Pancreas (tissue), 10 donors: ENCODE data around the gene GH2. TPM values are rescaled to one million over a fixed set of nuclear protein-coding genes. Genes with fewer than 3 reads are reported as not detected.
"Not testable (repeated sequence)": the region's sequence is repeated elsewhere in the genome, so short reads cannot be mapped to it uniquely, and the experiment has no call there.

Experiments
- ATAC-seq, 4 donors: fragments of 200-7000 bp; cut with Tn5 transposase; one replicate each; pipeline versions ENCODE4 v1.8.0 to v1.9.1; 2020; ENCODE audit warnings: mild to moderate bottlenecking in 4 of 4, moderate library complexity in 4 of 4
- DNase-seq, 6 donors: peaks; one replicate each; pipeline ENCODE4 v3.0.0-alpha.2; 2020
- FAIRE-seq: peaks from 2 replicates; lab custom pipeline; 2012; peaks lifted over from hg19 to GRCh38; lab: Jason Lieb, UNC
- H3K27ac ChIP-seq, 4 donors: fragments of 200-600 bp; sonication (generic); 1 replicate in 3 of 4; 2 replicates in 1 of 4; pipeline versions ENCODE4 v1.5.0 to v1.8.0; 2020
- H3K27me3 ChIP-seq, 4 donors: fragments of 200-600 bp; one replicate each; pipeline ENCODE4 v1.8.0; 2021
- H3K36me3 ChIP-seq, 3 donors: fragments of 200-600 bp; sonication (generic) in 1 of 3; one replicate each; pipeline versions ENCODE4 v1.5.0 to v1.8.0; 2020 to 2021
- H3K4me1 ChIP-seq, 3 donors: fragments of 200-600 bp; one replicate each; pipeline ENCODE4 v1.8.0; 2021
- H3K4me3 ChIP-seq, 4 donors: fragments of 200-600 bp; sonication (generic) in 2 of 4; one replicate each; pipeline versions ENCODE4 v1.5.0 to v1.8.0; 2020 to 2021
- H3K9me3 ChIP-seq, 4 donors: fragments of 200-600 bp; one replicate each; pipeline ENCODE4 v1.8.0; 2021
- WGBS, 2 donors: extraction: QIAGEN DNeasy Blood & Tissue Kit; methylation state at CpG; one replicate each; pipeline ENCODE4 v1.1.7; 2013; 5-methylcytosine and 5-hydroxymethylcytosine counted together
- intact Hi-C, 3 donors: fragments of 100-400 bp; cut with DNase I; formaldehyde crosslinking; loops; one replicate each; pipeline versions ENCODE4 v1.11.1 to v1.14.2; 2022
- polyA plus RNA-seq, 2 donors: library from polyadenylated mRNA; stranded (reverse); fragments of 200-250 nt; gene quantifications; one replicate each; pipeline ENCODE4 v1.2.3, GENCODE V29; 2013
- total RNA-seq, 6 donors: library from RNA; stranded (reverse); fragmentation: NEBNext Ultra II Directional in 4 of 6; extraction: Animal tissue kit (Norgen Biotek cat#: 25700) in 4 of 6; gene quantifications; one replicate each; pipeline versions ENCODE4 v1.2.1 to v1.2.4, GENCODE V29; 2021 to 2023
- TF ChIP-seq, protein P1 (sequence below), 4 donors: fragments of 200-600 bp; sonication (generic) in 3 of 4; IDR thresholded peaks; one replicate each; pipeline versions ENCODE4 v1.5.0 to v1.8.0; 2021; ENCODE audit warnings: antibody characterized with exemption in 4 of 4
- donor health status: healthy with polysubstance abuse.
- donor health status: DM: no; HTN: no; CAD: no; lungs with moderate emphysema.
- donor health status: DM: no; HTN: no; CAD: no.
- donor health status: control.
- donor health status: control.
- donor health status: Bipolar disorder and iron deficiency.
- donor health status: DM: yes; HTN: yes; CAD: no.
- donor health status: DM: no; HTN: no; CAD: no.
- donor health status: DM: no; HTN: no; CAD: no.
- donor health status: DM: yes; HTN: yes; CAD: no.

The GH2 gene
- total and polyA plus RNA-seq, 8 donors, result not detected

DNA sequence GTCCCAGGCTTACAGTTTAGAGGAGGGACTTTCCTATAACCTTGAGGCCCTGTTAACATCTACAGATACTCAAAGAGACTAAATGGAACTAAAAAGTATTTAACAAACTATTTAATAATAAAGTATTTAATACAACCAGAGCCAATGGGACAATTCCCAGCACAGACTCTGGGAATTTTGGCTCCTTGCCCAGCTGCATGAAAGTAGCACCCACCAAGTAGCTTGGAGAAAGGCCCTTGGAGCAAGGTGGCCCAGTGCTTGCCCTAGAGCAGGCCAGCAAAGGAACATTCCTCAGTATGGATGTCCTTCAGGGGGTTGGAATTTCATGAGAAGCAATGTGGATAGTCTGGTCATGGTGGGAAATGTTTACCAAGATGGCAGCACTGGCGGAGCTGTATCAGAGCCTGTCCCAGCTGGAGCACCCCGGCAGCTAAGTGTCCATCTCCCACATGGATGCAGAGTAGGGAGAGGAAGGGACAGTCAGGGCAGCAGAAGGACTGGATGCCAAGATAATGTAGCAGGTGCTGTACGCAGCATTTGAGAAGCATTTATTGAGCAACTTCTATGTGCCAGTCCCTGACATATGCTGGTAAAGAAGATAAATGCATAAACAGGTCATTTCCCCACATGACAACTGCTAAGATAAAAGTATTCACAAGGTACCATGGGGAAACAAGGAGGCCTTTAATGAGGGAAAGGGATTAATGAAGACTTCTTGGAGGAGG lies 34.1 kb downstream of the GH2 start:
- H3K27me3 ChIP-seq, result no peaks in the 10 kb centered on the region
- no peaks in the 10 kb centered on the region for H3K9me3 ChIP-seq
- no peak overlapping the region for H3K4me3 ChIP-seq
- 92 to 96% methylated on average over 3 of the region's 3 CpGs for WGBS, 2 donors
- no peak for DNase-seq
- TF ChIP-seq, protein P1, sequence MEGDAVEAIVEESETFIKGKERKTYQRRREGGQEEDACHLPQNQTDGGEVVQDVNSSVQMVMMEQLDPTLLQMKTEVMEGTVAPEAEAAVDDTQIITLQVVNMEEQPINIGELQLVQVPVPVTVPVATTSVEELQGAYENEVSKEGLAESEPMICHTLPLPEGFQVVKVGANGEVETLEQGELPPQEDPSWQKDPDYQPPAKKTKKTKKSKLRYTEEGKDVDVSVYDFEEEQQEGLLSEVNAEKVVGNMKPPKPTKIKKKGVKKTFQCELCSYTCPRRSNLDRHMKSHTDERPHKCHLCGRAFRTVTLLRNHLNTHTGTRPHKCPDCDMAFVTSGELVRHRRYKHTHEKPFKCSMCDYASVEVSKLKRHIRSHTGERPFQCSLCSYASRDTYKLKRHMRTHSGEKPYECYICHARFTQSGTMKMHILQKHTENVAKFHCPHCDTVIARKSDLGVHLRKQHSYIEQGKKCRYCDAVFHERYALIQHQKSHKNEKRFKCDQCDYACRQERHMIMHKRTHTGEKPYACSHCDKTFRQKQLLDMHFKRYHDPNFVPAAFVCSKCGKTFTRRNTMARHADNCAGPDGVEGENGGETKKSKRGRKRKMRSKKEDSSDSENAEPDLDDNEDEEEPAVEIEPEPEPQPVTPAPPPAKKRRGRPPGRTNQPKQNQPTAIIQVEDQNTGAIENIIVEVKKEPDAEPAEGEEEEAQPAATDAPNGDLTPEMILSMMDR (IDR thresholded peaks at IDR 0.05), result no peak
- H3K4me1 ChIP-seq, result peaks cover 0 to 7% (median 4%) of the 10 kb centered on the region in 3 donors
- ATAC-seq, result no peak
- no peaks in the 10 kb centered on the region for H3K36me3 ChIP-seq
- no peak overlapping the region for H3K27ac ChIP-seq
- intact Hi-C loops, result no loop called here
- no peak for FAIRE-seq

DNA sequence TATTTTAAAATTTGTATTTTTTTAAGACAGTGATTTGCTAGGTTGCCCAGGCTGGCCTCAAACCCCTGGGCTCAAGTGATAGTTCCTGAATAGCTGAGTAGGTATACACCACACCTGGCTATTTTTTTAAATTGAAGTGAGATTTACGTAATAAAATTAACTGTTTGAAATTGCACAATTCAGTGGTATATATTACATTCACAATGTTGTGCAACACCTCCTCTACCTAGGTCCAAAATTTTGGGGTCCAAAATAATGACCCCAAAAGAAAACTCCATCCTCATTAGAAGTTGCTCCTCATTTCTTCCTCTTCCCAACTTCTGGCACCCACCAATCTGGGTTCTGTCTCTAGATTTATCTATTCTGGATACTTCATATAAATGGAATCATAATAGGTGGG lies 36.2 kb downstream of the GH2 start:
- ATAC-seq (no peak), FAIRE-seq (no peak), DNase-seq (no peak)
- Histone ChIP-seq H3K4me1 (peaks cover 7 to 18% (median 11%) of the 10 kb centered on the region in 3 donors), H3K9me3 (no peaks in the 10 kb centered on the region), H3K36me3 (no peaks in the 10 kb centered on the region), H3K27me3 (no peaks in the 10 kb centered on the region), H3K27ac (no peak overlapping the region), H3K4me3 (no peak overlapping the region)
- WGBS, 2 donors, result 88 to 89% methylated on average over 1 of the region's 1 CpG
- TF ChIP-seq, protein P1 (IDR thresholded peaks at IDR 0.05), result no peak
- intact Hi-C loops, result no loop called here

- FAIRE-seq, result no peak
- Histone ChIP-seq H3K9me3 (no peaks in the 10 kb centered on the region), H3K36me3 (no peaks in the 10 kb centered on the region), H3K27me3 (no peaks in the 10 kb centered on the region), H3K4me1 (peaks cover 21 to 32% (median 25%) of the 10 kb centered on the region in 3 donors), H3K4me3 (peak overlapping the region in 1 of 4 donors; percentile 94), H3K27ac (peak overlapping the region in 2 of 4 donors; percentile 70 to 88)
- no peak for ATAC-seq
- 85% methylated on average over 9 of the region's 9 CpGs for WGBS, 2 donors
- TF ChIP-seq, protein P1 (IDR thresholded peaks at IDR 0.05), result no peak
- intact Hi-C loops, result no loop called here
- DNase-seq, result peak in 1 of 6 donors; percentile 25
These were observed 37.6 kb downstream of the GH2 start for GRCh38 chr17:63843910-63844677.

- peak overlapping the region; percentile 29 to 94 (median 62) for H3K4me3 ChIP-seq
- intact Hi-C loops, H3K27me3 ChIP-seq, H3K9me3 ChIP-seq, FAIRE-seq, H3K36me3 ChIP-seq, ATAC-seq: not testable (repeated sequence)
- DNase-seq, result peak in 3 of 6 donors; percentile 40 to 53 (median 53)
- peak overlapping the region; percentile 70 to 91 (median 86) for H3K27ac ChIP-seq
- H3K4me1 ChIP-seq, result peaks cover 25 to 36% (median 30%) of the 10 kb centered on the region in 3 donors
- WGBS, 2 donors, result 10% methylated on average over 19 of the region's 19 CpGs
These were observed 38.3 kb downstream of the GH2 start for GRCh38 chr17:63843387-63843888.
